GM21367 (cell line): Measurements from ENCODE around the gene C2CD2L.
"Not testable (repeated sequence)": the region's sequence is repeated elsewhere in the genome, so short reads cannot be mapped to it uniquely, and the experiment has no call there.

Experiments used
- ATAC-seq: cut with Tn5 transposase; IDR thresholded peaks from one replicate; pipeline ENCODE4 v1.9.1; 2021; ENCODE audit not compliant: unreplicated experiment

Gene C2CD2L

GRCh38 chr11:119092880-119093842 is 14.0 kb upstream of the C2CD2L start:
- ATAC-seq, result no peak

DNA sequence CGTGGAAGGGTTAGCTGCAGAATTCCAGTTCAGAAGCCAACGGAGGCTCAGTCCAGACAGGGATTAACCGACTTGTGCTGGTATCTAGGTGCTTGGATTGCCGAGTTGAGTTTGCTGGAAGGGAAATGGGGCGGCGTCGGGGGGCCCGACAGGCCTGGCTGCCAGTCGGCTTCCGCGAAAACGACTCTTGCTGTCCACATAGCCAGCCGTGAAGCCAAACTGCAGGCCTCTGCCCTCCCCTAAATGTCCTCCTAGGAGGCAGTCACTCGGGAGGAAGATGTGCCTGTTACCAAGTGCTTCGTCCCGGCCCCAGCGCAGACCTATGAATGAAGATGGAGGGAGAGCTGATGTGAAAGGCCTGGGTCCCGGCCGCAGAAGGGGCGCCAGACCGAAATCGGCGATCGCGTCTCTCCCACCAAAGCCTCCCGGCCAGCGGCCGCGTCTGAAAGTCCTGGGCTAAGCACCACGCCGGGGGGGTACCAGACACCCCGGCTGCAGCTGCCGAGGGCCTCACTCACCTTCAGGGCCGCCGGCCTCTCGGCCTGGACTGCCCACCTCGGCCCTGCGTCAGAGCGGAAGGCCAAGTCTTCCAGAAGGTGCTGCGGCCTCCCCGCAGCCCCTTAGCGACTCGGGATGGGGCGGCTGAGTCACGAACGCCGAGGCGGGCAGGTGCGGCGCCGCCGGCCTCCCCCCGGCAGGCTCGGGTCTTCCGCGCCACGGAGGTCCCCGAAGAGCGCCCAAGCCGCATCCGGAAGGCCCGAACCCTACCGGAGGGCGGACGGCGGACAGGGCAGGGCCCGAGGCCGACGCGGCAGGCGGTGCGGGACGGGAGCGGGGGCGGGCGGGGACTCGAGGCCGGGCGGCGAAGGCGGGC is 13.0 kb upstream of the C2CD2L start:
- no peak for ATAC-seq

DNA sequence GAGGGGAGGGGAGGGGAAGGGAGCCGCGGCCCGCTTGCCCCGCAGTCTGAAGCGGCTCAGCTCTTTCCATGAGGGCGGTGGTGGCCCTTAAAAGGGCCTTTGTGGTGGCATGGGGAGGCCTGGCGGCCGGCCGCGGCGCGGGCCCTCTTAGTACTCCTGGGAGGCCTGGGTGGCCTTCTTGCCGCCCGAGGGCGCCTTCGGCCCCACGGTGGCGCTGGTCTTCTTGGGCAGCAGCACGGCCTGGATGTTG is 12.4 kb upstream of the C2CD2L start:
- peak; percentile 29 for ATAC-seq

DNA sequence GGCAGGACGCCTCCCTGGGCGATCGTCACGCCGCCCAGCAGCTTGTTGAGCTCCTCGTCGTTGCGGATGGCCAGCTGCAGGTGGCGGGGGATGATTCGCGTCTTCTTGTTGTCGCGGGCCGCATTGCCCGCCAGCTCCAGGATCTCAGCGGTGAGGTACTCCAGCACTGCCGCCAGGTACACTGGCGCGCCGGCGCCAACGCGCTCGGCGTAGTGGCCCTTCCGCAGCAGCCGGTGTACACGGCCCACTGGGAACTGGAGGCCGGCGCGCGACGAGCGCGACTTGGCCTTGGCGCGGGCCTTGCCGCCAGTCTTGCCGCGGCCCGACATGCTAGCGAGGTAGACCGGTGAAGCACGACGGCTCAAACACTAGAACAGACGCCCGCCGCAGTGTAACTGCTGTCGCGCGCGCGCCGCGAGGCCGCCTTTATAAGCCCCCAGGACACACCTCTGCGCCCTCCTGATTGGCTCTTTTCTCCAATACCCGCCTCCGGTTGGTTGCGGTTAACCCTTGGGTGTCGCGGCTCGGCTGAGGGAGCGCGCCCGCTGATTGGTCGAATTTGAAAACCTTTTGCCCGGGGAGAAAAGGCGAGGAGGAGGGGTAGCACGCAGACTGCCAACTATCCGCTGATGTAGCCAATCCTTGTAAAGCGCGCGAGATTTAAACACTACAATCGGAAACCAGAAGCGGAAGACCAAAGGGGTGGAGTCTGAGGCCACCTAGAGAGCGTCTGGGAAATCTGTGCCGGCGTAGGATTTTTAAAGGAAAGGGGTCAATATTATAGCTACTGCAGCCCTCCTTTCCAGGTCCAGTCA is 11.9 kb upstream of the C2CD2L start:
- ATAC-seq, result peak; percentile 75

DNA sequence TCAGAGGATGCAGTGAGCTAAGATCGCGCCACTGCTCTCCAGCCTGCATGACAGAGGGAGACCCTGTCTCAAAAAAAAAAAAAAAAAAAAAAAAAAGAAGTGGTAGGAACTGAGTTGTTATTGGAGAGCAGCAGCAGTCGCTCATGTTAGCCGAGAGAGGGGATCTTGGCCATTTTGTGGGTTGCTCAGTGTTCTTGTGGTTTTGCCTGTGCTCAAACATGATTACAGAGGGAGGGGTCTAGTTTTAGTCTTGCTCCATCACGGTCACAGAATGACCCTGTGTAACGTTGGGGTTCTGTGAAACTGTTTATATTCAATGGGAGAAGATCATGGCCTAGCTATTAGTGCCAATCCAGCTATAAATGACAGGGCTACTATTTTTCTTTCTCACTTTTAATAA is 7.4 kb upstream of the C2CD2L start:
- no peak for ATAC-seq

GRCh38 chr11:119100246-119100970 is 6.7 kb upstream of the C2CD2L start:
- ATAC-seq, result no peak

DNA sequence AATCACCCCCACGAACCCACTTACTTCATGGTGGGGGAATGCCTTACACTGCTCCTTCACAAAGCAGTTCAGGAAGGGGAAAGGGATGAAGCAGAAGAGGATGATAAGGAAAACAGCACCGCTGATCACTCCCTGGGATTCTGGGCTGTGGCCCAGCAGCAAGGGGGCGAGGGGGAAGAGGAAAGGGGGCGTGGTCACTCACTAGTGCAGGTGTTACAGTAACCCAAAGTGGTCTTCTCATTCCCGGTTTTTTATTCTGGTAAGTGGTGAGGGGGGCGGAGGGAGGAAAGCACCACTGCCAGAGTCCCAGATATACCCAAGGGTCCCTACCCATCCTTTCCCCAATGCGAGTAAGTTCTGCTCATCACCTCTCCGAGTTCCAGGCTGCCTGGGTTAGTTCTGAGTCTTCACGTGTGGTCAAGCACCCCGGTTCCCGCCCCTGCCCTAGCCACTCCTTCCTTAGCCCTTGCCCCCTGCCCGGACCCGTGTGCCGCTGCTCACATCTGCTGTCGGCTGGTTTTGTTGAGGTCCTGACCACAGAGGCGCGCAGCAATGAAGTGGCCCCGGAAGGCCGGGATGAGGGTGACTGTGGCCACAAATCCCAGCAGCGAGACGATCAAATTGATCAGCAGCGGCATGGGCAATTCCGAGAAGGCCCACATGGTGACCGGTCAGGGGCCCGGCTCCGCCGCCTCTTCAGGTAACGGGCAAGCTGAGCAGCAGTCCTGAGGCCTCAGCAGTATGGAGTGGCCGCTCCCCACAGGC is 6.0 kb upstream of the C2CD2L start:
- peak; percentile 11 for ATAC-seq

- ATAC-seq, result peak; percentile 65
These were observed 5.3 kb upstream of the C2CD2L start, which contains the start of gene DPAGT1 for GRCh38 chr11:119101759-119102423. Gene DPAGT1, minus strand, starts transcription at chr11:119101853. Its CDS starts 198 bp downstream, at chr11:119101655.

- ATAC-seq, result not testable (repeated sequence)
These were observed 3.9 kb upstream of the C2CD2L start for GRCh38 chr11:119103161-119103664.

DNA sequence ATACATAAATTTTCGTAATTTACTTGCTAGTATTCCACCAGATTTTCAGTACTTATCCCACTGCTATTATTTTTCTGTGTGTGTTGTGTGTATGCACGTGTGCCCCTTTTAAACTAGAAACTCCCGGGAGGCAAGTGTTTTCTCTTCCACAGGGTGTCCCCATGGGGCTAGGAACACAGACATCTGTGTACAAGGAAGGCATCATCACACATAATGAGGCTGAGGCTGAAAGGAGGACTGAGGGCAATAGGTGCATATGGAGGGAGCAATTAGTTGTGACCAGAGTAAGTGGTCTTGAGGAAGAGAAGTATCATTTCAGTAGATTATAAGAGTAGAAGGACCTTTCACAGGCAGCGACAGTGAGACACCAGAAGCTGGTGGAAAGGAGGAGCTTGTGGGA is 3.4 kb upstream of the C2CD2L start:
- no peak for ATAC-seq

DNA sequence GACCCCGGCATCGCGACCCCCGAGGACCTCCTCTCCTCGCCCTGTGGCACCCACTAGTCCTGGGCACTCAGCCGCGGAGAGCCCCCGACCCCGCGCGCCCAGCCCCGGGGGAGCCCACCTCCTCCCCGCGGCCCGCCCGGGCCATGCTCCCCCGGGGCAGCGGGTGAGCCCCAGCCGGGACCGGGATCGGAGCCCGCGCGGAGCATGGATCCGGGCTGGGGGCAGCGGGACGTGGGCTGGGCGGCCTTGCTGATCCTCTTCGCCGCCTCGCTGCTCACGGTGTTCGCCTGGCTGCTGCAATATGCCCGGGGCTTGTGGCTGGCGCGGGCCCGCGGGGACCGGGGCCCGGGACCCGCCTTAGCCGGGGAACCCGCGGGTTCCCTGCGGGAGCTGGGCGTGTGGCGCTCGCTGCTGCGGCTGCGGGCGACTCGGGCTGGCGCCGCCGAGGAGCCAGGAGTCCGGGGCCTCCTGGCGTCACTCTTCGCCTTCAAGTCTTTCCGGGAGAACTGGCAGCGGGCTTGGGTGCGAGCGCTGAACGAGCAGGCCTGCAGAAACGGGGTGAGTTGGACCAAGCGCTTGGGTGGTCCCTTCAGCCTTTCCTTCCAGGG is 498 bp downstream of the C2CD2L start:
- peak; percentile 12 for ATAC-seq

- no peak for ATAC-seq
These were observed 1.2 kb downstream of the C2CD2L start for GRCh38 chr11:119108146-119108856.

DNA sequence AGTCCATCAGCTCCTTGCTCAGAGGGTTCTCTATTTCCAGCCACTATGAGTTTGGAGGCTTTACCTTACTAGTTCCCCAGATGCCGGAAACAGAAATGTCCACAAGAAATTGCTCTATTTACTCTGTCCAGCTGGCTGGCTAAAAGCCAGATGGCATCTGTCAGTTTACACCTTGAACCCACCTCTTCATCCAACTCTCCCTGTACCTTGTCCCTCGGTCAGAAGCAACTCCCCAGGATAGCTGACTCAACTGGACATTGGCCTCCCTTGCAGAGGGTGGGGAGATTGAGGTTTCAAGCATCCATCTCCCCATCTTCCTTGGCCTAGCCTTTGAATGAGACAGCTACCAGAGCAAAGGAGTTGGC is 1.7 kb downstream of the C2CD2L start:
- ATAC-seq, result no peak

DNA sequence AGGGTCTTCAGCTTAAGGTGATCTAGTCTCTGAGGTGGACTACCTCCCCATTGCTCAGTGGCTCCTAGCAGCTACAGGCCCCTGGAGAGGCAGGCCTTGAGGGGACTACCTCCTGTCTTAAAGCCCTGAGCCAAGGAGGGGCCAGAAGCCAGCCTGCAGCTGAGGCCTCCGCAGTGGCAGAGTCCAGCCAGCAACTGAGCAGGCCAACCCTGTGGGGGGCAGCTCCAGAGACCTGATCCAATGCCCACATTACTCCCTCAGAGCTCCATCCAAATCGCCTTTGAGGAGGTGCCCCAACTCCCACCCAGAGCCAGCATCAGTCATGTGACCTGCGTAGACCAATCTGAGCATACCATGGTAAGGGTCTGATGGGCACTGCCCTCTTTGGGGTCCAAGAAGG is 2.7 kb downstream of the C2CD2L start:
- no peak for ATAC-seq

GRCh38 chr11:119110439-119110838 is 3.3 kb downstream of the C2CD2L start:
- ATAC-seq, result no peak

GRCh38 chr11:119111361-119111925 is 4.3 kb downstream of the C2CD2L start:
- no peak for ATAC-seq

DNA sequence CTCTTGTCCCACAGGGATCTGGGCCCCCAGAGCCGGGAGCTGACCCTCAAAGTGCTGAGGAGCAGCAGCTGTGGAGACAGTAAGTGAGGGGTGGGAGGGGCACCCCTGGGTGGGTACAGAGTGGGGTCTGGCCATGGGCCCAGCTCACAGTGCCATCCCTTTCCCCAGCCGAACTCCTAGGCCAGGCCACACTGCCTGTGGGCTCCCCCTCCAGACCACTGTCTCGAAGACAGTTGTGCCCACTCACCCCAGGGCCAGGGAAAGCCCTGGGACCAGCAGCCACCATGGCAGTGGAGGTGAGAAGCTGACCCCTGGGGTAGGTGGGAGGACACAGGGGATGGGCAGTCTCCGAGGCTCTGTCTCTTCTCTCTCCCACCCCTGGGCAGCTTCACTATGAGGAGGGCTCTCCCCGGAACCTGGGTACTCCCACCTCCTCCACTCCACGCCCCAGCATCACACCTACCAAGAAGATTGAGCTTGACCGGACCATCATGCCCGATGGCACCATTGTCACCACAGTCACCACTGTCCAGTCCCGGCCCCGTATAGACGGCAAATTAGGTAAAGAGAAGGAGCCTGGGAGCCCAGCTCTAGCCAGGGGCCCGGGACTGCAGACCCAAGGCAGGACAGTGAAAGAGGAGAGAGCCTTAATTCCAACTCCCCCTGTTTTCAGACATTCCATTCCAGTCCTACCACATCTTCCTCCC is 5.3 kb downstream of the C2CD2L start:
- ATAC-seq, result no peak
